ENCODE measurements around the gene RGL1. TPM values are rescaled to one million over a fixed set of nuclear protein-coding genes. Genes with fewer than 3 reads are reported as not detected.
A peak's percentile ranks its signal among the peaks of the same experiment; 100 is the strongest.

Gene RGL1
- total RNA-seq, 4 donors from 2014 or later: 31.5 to 51.5 (median 37.5) TPM

- no peaks in the 10 kb centered on the region for H3K36me3 ChIP-seq
- WGBS: 43% methylated on average over 3 of the region's 3 CpGs
- intact Hi-C loops (cut with DNase I): no loop called here
- no peaks in the 10 kb centered on the region for H3K27me3 ChIP-seq
- no peaks in the 10 kb centered on the region for H3K9me3 ChIP-seq
- TF ChIP-seq CTCF (IDR thresholded peaks at IDR 0.05) (no peak), POLR2A (IDR thresholded peaks at IDR 0.05; ENCODE audit: low read depth) (no peak), EP300 (IDR thresholded peaks at IDR 0.05) (no peak), POLR2AphosphoS5 (IDR thresholded peaks at IDR 0.05) (no peak)
- no peak for DNase-seq (ENCODE audit: extremely low spot score)
- peak overlapping the region; percentile 1 to 86 (median 64) for H3K27ac ChIP-seq (replicated peaks in 1 of 4)
- no peak overlapping the region for H3K4me3 ChIP-seq
- H3K4me1 ChIP-seq: peaks cover 71 to 92% (median 90%) of the 10 kb centered on the region in 4 donors
Measured at GRCh38 chr1:183873642-183874041, 68.7 kb downstream of the RGL1 start.

- no peaks in the 10 kb centered on the region for H3K27me3 ChIP-seq
- intact Hi-C loops (cut with DNase I): no loop called here
- H3K36me3 ChIP-seq: no peaks in the 10 kb centered on the region
- H3K27ac ChIP-seq (replicated peaks in 1 of 4): peak overlapping the region; percentile 72 to 86 (median 80)
- no peak overlapping the region for H3K4me3 ChIP-seq
- TF ChIP-seq EP300 (IDR thresholded peaks at IDR 0.05): no peak
- no peak for TF ChIP-seq POLR2AphosphoS5 (IDR thresholded peaks at IDR 0.05)
- TF ChIP-seq CTCF (IDR thresholded peaks at IDR 0.05): no peak
- no peak for TF ChIP-seq POLR2A (IDR thresholded peaks at IDR 0.05; ENCODE audit: low read depth)
- H3K9me3 ChIP-seq: no peaks in the 10 kb centered on the region
- H3K4me1 ChIP-seq: peaks cover 67 to 97% (median 95%) of the 10 kb centered on the region in 4 donors
- DNase-seq (ENCODE audit: extremely low spot score): no peak
- WGBS: 37% methylated on average over 4 of the region's 4 CpGs
Measured at GRCh38 chr1:183876309-183876708, 71.4 kb downstream of the RGL1 start.

GRCh38 chr1:183877053-183877720 lies 72.3 kb downstream of the RGL1 start:
- Histone ChIP-seq H3K9me3 (no peaks in the 10 kb centered on the region), H3K36me3 (no peaks in the 10 kb centered on the region), H3K4me3 (peak overlapping the region; percentile 34 to 36 (median 36)), H3K27ac (replicated peaks in 1 of 4) (peak overlapping the region; percentile 72 to 86 (median 80)), H3K27me3 (no peaks in the 10 kb centered on the region), H3K4me1 (peaks cover 68 to 97% (median 95%) of the 10 kb centered on the region in 4 donors)
- intact Hi-C loops (cut with DNase I): no loop called here
- TF ChIP-seq POLR2AphosphoS5 (IDR thresholded peaks at IDR 0.05) (peak; percentile 47 to 59), CTCF (IDR thresholded peaks at IDR 0.05) (no peak), EP300 (IDR thresholded peaks at IDR 0.05) (no peak), POLR2A (IDR thresholded peaks at IDR 0.05; ENCODE audit: low read depth) (no peak)
- 37% methylated on average over 10 of the region's 10 CpGs for WGBS
- DNase-seq (ENCODE audit: extremely low spot score): no peak

GRCh38 chr1:183879494-183879893 lies 74.6 kb downstream of the RGL1 start:
- intact Hi-C loops (cut with DNase I): no loop called here
- Histone ChIP-seq H3K27me3 (no peaks in the 10 kb centered on the region), H3K27ac (replicated peaks in 1 of 4) (peak overlapping the region; percentile 4 to 86 (median 16)), H3K36me3 (peaks cover 0 to 9% (median 6%) of the 10 kb centered on the region in 4 donors), H3K4me3 (no peak overlapping the region), H3K4me1 (peaks cover 52 to 79% (median 78%) of the 10 kb centered on the region in 4 donors), H3K9me3 (no peaks in the 10 kb centered on the region)
- no peak for TF ChIP-seq POLR2A (IDR thresholded peaks at IDR 0.05; ENCODE audit: low read depth)
- TF ChIP-seq POLR2AphosphoS5 (IDR thresholded peaks at IDR 0.05): peak; percentile 52 to 54
- TF ChIP-seq EP300 (IDR thresholded peaks at IDR 0.05): no peak
- no peak for TF ChIP-seq CTCF (IDR thresholded peaks at IDR 0.05)
- WGBS: 42% methylated on average over 2 of the region's 2 CpGs
- no peak for DNase-seq (ENCODE audit: extremely low spot score)

Data from esophagus muscularis mucosa (tissue), 4 donors.